HepG2 (cell line): Measurements from ENCODE around the gene ELAC1. TPM values are rescaled to one million over a fixed set of nuclear protein-coding genes. Genes with fewer than 3 reads are reported as not detected.

Source experiments
- HNRNPUL1 ChIP-seq: fragments of 200-400 bp; formaldehyde crosslinking; IDR thresholded peaks from 2 replicates; pipeline ENCODE4 v1.6.1; 2017; ENCODE audit warnings: low read depth, mild to moderate bottlenecking, low read length, moderate library complexity
- KDM5A ChIP-seq: fragments of 200-600 bp; sonication (generic); IDR thresholded peaks from 2 replicates; pipeline ENCODE4 v1.7.0; 2018; ENCODE audit warnings: antibody characterized with exemption, mild to moderate bottlenecking, low read length, borderline replicate concordance
- PRDM4 ChIP-seq: sonication (generic); formaldehyde crosslinking; IDR thresholded peaks from 2 replicates; pipeline ENCODE4 v1.9.0; 2021; ENCODE audit warnings: missing genetic modification reagents, borderline replicate concordance
- RELA ChIP-seq: sonication (generic); formaldehyde crosslinking; IDR thresholded peaks from 2 replicates; pipeline ENCODE4 v1.4.0; 2020; ENCODE audit warnings: missing genetic modification reagents
- RERE ChIP-seq: IDR thresholded peaks from 2 replicates; pipeline ENCODE4 v1.6.1; 2016; ENCODE audit warnings: low read depth, missing genetic modification reagents, missing compliant biosample characterization
- RFXANK ChIP-seq: IDR thresholded peaks from 2 replicates; pipeline ENCODE4 v1.6.1; 2016
- ZFP41 ChIP-seq: sonication (generic); formaldehyde crosslinking; IDR thresholded peaks from 2 replicates; pipeline ENCODE4 v1.4.0; 2020; ENCODE audit warnings: mild to moderate bottlenecking, missing genetic modification reagents, borderline replicate concordance
- ZNF556 ChIP-seq: sonication (generic); formaldehyde crosslinking; IDR thresholded peaks from 2 replicates; pipeline ENCODE4 v1.4.0; 2020; ENCODE audit warnings: mild to moderate bottlenecking, missing genetic modification reagents, borderline replicate concordance
- ZNF563 ChIP-seq: sonication (generic); formaldehyde crosslinking; IDR thresholded peaks from 2 replicates; pipeline ENCODE4 v1.8.0; 2022; ENCODE audit warnings: mild to moderate bottlenecking, moderate library complexity, missing genetic modification reagents
- ZNF646 ChIP-seq: sonication (generic); formaldehyde crosslinking; IDR thresholded peaks from 2 replicates; pipeline ENCODE4 v1.9.0; 2021; ENCODE audit warnings: mild to moderate bottlenecking, missing genetic modification reagents
- ZNF790 ChIP-seq: sonication (generic); formaldehyde crosslinking; IDR thresholded peaks from 2 replicates; pipeline ENCODE4 v1.8.0; 2022; ENCODE audit warnings: missing genetic modification reagents, mild to moderate bottlenecking, borderline replicate concordance
- polyA plus RNA-seq, 8 experiments: library from polyadenylated mRNA; depleted of rRNA in 3 of 8; stranded (reverse) in 7 of 8; unstranded in 1 of 8; fragments of >200 nt; fragmentation: Illumina TruSeq in 4 of 8; extraction: Trizol in 4 of 8; gene quantifications; 2 replicates each; pipeline versions ENCODE4 v1.2.1 to v1.2.3, GENCODE V29; 2011 to 2016; ENCODE audit warnings: low read depth in 4 of 8, missing spikeins in 1 of 8, mixed read lengths in 1 of 8; ENCODE audit not compliant: insufficient read depth in 1 of 8
- total RNA-seq, 5 experiments: library from RNA; depleted of rRNA; stranded (reverse); fragments of >200 nt; fragmentation: Illumina TruSeq; extraction: Trizol; gene quantifications; 2 replicates each; pipeline ENCODE4 v1.2.3, GENCODE V29; 2016; ENCODE audit warnings: low read depth in 1 of 5

ELAC1 gene
- total and polyA plus RNA-seq, 2 of the 13 experiments (the other 11 are each of a cell fraction or from before 2014, with no cell fraction given): 1.9 to 3.6 TPM

GRCh38 chr18:50967714-50968661, at the start of gene ELAC1 (continued):
- no peak for TF ChIP-seq RERE (CRISPR knock-in tag)
- TF ChIP-seq KDM5A: 0 out of 2 replicates have a peak, but pooled peaks have one; percentile 29
- no peak for TF ChIP-seq ZNF646 (CRISPR knock-in tag)
- TF ChIP-seq RELA (CRISPR knock-in tag): no peak
- no peak for TF ChIP-seq ZFP41 (CRISPR knock-in tag)
- TF ChIP-seq RFXANK (CRISPR knock-in tag): no peak
- no peak for TF ChIP-seq ZNF790 (CRISPR knock-in tag)
- peak; percentile 62; the same call in 1 of the 2 replicates for TF ChIP-seq ZNF563
- no peak for TF ChIP-seq HNRNPUL1
- no peak; the same call in 1 of the 2 replicates for TF ChIP-seq ZNF556 (CRISPR knock-in tag)
- no peak for TF ChIP-seq PRDM4
